Measurements from ENCODE around the gene TMCO4. TPM values are rescaled to one million over a fixed set of nuclear protein-coding genes. Genes with fewer than 3 reads are reported as not detected.

Gene TMCO4
- total RNA-seq, 1 donor from 2014 or later = 10.2 TPM

DNA sequence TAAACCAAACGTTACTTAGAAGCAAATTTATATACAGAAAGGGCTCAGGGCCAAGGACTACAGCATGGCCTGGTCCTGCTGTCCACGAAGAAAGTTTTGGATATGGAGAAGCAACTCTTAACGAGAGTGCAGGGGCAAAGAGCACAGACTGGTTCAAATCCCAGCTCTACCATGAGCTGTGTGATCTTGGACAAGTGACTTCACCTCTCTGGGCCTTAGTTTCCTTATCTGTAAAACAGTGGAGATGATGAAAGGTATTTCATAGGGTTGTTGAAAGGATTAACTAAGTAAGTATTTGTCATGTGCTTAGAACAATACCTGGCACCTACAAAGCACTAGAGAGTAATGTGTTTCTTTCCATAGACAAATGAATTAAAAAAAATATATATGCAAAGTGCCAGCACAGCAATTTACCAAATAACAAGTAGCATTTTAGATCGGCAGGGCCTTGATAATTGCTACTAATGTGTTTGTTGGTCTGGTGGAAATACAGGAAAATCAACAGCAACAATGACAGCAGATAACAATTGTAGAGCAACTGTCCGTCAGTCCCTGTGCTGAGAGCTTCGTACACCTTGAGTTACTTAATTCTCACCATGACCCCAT is 25.4 kb downstream of the TMCO4 start:
- Mint-ChIP-seq H3K27me3 (no peaks in the 10 kb centered on the region), H3K4me1 (ENCODE audit: unreplicated experiment) (peaks cover 5% of the 10 kb centered on the region), H3K36me3 (peaks cover 3% of the 10 kb centered on the region)

GRCh38 chr1:19773485-19773884 is 26.2 kb downstream of the TMCO4 start:
- H3K4me3 Mint-ChIP-seq = no peak overlapping the region
- no peak for DNase-seq (ENCODE audit: extremely low spot score, unreplicated experiment)
- no peaks in the 10 kb centered on the region for H3K27me3 Mint-ChIP-seq
- no peak overlapping the region for H3K27ac Mint-ChIP-seq
- H3K4me1 Mint-ChIP-seq (ENCODE audit: unreplicated experiment) = peaks cover 11% of the 10 kb centered on the region
- TF ChIP-seq, protein P1, sequence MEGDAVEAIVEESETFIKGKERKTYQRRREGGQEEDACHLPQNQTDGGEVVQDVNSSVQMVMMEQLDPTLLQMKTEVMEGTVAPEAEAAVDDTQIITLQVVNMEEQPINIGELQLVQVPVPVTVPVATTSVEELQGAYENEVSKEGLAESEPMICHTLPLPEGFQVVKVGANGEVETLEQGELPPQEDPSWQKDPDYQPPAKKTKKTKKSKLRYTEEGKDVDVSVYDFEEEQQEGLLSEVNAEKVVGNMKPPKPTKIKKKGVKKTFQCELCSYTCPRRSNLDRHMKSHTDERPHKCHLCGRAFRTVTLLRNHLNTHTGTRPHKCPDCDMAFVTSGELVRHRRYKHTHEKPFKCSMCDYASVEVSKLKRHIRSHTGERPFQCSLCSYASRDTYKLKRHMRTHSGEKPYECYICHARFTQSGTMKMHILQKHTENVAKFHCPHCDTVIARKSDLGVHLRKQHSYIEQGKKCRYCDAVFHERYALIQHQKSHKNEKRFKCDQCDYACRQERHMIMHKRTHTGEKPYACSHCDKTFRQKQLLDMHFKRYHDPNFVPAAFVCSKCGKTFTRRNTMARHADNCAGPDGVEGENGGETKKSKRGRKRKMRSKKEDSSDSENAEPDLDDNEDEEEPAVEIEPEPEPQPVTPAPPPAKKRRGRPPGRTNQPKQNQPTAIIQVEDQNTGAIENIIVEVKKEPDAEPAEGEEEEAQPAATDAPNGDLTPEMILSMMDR (conservative IDR thresholded peaks at IDR 0.05) = no peak
- H3K36me3 Mint-ChIP-seq = peaks cover 3% of the 10 kb centered on the region
- H3K9me3 Mint-ChIP-seq = no peaks in the 10 kb centered on the region

More for the DNA sequence above, 25.4 kb downstream of the TMCO4 start:
- DNase-seq (ENCODE audit: extremely low spot score, unreplicated experiment) = no peak
- no peak overlapping the region for H3K27ac Mint-ChIP-seq
- TF ChIP-seq, protein P1 (conservative IDR thresholded peaks at IDR 0.05) = no peak
- no peaks in the 10 kb centered on the region for H3K9me3 Mint-ChIP-seq
- no peak overlapping the region for H3K4me3 Mint-ChIP-seq

- Mint-ChIP-seq H3K36me3 (no peaks in the 10 kb centered on the region), H3K27me3 (no peaks in the 10 kb centered on the region), H3K9me3 (no peaks in the 10 kb centered on the region), H3K4me3 (no peak overlapping the region), H3K4me1 (ENCODE audit: unreplicated experiment) (peaks cover 16% of the 10 kb centered on the region), H3K27ac (no peak overlapping the region)
- TF ChIP-seq, protein P1 (conservative IDR thresholded peaks at IDR 0.05) = no peak
- DNase-seq (ENCODE audit: extremely low spot score, unreplicated experiment) = no peak
Measured at GRCh38 chr1:19772053-19772452, 27.7 kb downstream of the TMCO4 start.

DNA sequence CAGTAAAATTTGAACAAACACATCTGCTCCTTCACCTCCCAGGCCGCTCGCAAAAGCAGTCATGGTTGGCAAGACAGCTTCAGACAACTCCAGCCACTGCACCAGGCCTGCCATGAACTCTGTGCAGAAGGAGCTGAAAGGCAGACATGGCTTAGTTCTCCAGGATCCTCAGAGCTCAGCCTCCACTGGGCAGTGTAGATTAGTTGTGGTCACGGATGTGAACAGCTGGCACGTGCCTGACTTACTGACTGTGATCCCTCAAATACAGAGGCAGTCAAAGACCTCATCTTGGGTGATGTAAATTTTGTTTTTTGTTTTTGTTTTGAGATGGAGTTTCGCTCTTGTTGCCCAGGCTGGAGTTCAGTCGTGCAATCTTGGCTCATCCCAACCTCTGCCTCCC is 28.4 kb downstream of the TMCO4 start:
- TF ChIP-seq, protein P1 (conservative IDR thresholded peaks at IDR 0.05) = no peak
- no peaks in the 10 kb centered on the region for H3K36me3 Mint-ChIP-seq
- no peak overlapping the region for H3K4me3 Mint-ChIP-seq
- H3K4me1 Mint-ChIP-seq (ENCODE audit: unreplicated experiment) = peaks cover 16% of the 10 kb centered on the region
- H3K27ac Mint-ChIP-seq = no peak overlapping the region
- DNase-seq (ENCODE audit: extremely low spot score, unreplicated experiment) = no peak
- no peaks in the 10 kb centered on the region for H3K27me3 Mint-ChIP-seq
- H3K9me3 Mint-ChIP-seq = no peaks in the 10 kb centered on the region

DNA sequence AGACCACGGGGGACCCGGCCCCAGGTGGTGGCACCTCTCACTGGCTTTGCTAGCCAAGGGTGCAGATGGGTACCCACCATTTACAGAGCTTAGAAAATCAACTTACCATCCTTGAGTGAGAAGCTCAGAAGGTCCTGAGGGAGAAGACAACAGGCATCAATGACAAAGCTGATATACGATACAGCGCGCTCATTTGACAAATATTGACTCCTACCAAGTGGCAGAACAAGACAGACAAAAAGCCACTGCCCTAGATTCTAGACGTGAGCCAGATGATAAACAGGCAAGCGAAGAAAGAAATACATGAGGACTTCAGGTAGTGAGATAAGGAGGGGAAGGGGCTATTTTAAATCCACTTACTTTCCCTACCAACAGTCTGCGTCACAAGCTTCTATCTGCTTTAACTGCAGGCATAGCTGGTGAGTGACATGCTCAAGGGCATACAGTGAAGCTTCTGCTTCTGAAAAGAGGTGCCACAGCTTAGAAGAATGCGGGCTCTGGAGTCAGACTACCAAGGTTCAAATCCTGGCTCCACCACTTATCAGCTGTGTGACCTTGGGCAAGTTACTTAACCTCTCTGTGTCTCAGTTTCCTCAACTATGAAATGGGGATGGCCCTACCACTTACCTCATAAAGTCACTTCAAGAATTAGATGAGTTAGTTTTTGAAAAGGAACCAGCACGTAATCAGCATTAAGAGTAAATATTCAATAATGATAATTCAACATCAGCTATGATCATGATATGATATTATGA is 29.1 kb downstream of the TMCO4 start:
- Mint-ChIP-seq H3K4me3 (no peak overlapping the region), H3K4me1 (ENCODE audit: unreplicated experiment) (peaks cover 23% of the 10 kb centered on the region), H3K9me3 (no peaks in the 10 kb centered on the region), H3K27ac (no peak overlapping the region), H3K36me3 (no peaks in the 10 kb centered on the region), H3K27me3 (no peaks in the 10 kb centered on the region)
- TF ChIP-seq, protein P1 (conservative IDR thresholded peaks at IDR 0.05) = no peak
- DNase-seq (ENCODE audit: extremely low spot score, unreplicated experiment) = no peak
